Retinal pigment epithelial cell (primary cell): Measurements from ENCODE around the gene MBOAT1.
"Not testable (repeated sequence)": the region's sequence is repeated elsewhere in the genome, so short reads cannot be mapped to it uniquely, and the experiment has no call there.

Experiments used
- DNase-seq: peaks from one replicate; pipeline ENCODE4 v3.0.0-alpha.2; 2010; ENCODE audit warnings: low read depth
- H3K4me3 ChIP-seq: 2 replicates; pipeline ENCODE4 v1.5.1; 2011; ENCODE audit warnings: mild to moderate bottlenecking, low read length, control low read depth, moderate library complexity
- TF ChIP-seq, protein P1 (sequence below): conservative IDR thresholded peaks from 2 replicates; pipeline ENCODE4 v1.5.1; 2011; ENCODE audit warnings: low read depth, low read length, control low read depth, inconsistent platforms

The MBOAT1 gene

DNA sequence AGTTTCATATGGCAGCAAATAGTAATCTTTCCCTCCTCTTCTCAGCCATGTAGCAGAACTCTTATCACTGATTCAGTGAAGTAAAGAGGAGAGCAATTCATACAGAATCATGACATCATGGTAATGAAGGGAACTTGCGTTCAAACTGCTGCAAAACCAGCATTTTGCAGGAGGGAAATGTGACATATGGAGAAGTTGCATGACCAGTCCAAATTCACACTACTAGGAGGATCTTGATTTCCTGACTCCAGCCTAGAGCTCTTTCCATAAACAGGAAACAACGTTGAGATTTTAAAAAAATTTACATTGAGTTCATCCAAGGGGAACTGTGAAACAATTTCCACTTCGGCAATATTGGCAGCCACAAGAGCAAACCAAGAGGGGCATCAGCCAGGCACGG is 63.8 kb downstream of the MBOAT1 start:
- DNase-seq: no peak
- no peak overlapping the region for H3K4me3 ChIP-seq
- TF ChIP-seq, protein P1, sequence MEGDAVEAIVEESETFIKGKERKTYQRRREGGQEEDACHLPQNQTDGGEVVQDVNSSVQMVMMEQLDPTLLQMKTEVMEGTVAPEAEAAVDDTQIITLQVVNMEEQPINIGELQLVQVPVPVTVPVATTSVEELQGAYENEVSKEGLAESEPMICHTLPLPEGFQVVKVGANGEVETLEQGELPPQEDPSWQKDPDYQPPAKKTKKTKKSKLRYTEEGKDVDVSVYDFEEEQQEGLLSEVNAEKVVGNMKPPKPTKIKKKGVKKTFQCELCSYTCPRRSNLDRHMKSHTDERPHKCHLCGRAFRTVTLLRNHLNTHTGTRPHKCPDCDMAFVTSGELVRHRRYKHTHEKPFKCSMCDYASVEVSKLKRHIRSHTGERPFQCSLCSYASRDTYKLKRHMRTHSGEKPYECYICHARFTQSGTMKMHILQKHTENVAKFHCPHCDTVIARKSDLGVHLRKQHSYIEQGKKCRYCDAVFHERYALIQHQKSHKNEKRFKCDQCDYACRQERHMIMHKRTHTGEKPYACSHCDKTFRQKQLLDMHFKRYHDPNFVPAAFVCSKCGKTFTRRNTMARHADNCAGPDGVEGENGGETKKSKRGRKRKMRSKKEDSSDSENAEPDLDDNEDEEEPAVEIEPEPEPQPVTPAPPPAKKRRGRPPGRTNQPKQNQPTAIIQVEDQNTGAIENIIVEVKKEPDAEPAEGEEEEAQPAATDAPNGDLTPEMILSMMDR: no peak

DNA sequence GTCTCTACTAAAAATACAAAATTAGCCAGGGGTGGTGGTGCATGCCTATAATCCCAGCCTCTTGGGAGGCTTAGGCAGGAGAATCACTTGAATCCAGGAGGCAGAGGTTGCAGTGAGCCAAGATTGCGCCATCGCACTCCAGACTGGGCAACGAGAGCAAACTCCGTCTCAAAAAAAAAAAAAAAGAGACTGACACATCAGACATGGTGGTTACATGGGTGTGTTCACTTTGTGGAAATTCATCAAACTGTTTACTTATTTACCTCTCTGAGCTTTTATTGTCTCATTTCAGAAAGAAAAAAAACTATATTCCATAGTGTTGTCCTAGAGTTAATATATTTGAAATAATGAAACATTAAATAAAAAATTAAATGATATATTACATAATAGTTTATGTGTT is 64.8 kb downstream of the MBOAT1 start:
- no peak overlapping the region for H3K4me3 ChIP-seq
- DNase-seq: no peak
- TF ChIP-seq, protein P1: no peak

DNA sequence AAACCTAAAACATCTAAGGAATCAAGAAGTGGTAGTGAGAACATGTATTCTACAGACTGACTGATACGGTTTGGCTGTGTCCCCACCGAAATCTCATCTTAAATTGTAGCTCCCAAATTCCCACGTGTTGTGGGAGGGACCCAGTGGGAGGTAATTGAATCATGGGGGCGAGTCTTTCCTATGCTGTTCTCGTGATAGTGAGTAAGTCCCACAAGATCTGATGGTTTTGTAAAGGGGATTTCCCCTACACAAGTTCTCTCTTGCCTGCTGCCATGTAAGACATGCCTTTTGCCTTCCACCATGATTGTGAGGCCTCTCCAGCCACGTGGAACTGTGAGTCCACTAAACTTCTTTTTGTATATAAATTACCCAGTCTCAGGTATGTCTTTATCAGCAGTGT is 65.4 kb downstream of the MBOAT1 start:
- not testable (repeated sequence) for H3K4me3 ChIP-seq, DNase-seq

DNA sequence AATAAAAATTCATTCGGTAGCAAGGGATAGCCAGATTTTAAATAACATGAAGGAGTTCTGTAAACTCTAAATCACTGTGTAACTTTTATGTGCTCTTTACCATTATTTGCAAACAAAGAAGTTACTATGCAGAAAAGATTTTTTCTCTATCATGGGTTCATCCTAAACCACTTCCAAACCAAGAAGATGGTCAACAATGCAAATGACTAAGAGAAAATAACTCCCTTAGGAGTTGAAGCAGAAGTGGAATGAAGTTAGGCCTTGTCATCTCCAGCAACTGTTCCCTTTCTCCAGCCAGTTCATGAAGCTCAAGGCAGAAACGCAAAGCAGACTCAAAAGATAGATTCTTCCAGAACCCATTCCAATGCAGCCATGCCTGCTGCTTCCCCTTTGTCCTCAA is 66.0 kb downstream of the MBOAT1 start:
- DNase-seq: no peak
- TF ChIP-seq, protein P1: no peak
- no peak overlapping the region for H3K4me3 ChIP-seq

DNA sequence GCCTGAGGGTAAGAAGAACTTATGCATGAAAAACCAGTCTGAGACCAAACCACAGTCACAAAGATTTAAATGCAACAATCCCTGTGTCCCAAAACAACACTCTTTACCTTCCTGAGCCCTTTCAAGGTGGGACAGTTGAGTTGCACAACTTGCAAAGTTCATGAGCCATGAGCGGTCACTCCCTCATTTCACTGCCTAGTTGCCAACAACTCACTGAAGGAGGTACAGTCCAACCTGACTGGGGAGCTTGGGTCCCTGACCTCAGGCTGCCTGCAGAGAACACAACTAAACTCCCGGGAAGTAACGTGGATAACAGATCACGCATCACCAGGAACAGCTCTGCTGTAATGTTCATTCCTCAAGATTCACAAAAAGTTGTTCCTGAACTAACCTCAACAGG is 69.4 kb downstream of the MBOAT1 start:
- DNase-seq: no peak
- no peak overlapping the region for H3K4me3 ChIP-seq
- TF ChIP-seq, protein P1: no peak

DNA sequence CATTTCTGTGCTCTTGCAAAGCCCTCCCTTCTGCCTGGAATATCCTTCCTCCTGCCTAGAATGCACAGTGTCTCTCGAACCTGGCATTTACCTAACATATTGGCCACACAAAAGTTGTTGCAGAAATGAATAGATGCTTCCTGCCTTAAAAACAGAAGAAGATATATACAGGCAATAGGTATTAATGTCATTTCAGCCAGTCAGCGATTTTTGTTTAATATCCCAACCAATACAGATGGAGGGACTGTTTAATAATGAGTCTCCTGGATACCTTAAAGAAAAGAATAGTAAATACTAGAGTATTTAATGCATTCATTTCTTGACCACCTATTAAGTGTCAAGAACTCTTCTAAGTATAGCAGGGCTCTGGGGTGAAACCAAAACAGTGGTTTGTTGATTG is 70.3 kb downstream of the MBOAT1 start:
- TF ChIP-seq, protein P1: no peak
- DNase-seq: no peak
- H3K4me3 ChIP-seq: no peak overlapping the region

DNA sequence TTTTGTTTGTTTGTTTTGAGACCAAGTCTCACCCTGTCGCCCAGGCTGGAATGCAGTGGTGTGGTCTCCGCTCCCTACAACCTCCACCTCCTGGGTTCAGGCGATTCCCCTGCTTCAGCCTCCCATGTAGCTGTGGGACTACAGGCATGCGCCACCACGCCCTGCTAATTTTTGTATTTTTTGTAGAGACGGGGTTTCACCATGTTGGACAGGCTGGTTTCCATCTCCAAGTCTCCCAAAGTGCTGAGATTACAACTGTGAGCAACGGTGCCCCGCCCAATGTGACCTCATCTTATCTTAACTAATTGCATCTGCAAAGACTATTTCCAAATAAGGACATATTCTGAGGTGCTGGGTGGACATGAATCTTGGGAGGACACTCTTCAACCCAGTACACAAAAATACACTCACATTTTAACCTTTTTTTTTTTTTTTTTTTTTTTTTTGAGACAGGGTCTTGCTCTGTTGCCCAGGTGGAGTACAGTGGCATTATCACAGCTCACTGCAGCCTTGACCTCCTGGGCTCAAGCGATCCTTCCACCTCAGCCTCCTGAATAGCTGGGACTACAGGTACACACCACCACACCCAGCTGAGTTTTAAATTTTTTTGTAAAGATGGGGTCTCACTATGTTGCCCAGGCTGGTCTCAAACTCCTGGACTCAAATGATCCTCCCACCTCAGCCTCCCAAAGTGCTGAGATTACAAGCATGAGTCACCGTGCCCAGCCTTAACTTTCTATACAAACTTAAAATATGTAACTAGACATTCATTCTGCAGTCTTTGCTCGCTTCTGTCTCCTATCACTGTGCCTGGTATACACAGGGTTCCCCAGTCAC is 72.9 kb downstream of the MBOAT1 start:
- H3K4me3 ChIP-seq, DNase-seq: not testable (repeated sequence)

DNA sequence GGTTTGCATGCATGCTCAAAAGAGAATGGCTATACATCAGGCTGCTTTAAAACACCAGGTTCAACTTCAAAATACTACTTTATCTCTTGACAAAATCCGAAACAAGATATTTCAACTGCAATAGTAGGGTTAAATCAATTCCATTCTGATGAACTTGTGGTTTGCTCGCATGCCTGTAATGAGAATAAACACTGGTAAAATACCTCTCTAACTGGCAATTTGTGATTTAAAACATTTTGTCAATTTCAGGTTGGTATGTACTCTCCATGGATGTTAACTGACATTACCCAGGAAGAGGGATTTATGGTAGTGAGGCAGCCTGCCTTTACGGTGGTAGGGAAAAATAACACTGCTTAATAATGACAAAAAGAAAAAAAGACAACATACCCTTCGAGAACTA is 74.4 kb downstream of the MBOAT1 start:
- TF ChIP-seq, protein P1: no peak
- no peak for DNase-seq
- H3K4me3 ChIP-seq: no peak overlapping the region
